ENCODE data around the gene ABCG2. TPM values are rescaled to one million over a fixed set of nuclear protein-coding genes. Genes with fewer than 3 reads are reported as not detected.

The ABCG2 gene
- total RNA-seq, 1 experiment from 2014 or later: 0.44 TPM

GRCh38 chr4:88187766-88188165 is 29.3 kb upstream of the ABCG2 start:
- TF ChIP-seq, protein P1, sequence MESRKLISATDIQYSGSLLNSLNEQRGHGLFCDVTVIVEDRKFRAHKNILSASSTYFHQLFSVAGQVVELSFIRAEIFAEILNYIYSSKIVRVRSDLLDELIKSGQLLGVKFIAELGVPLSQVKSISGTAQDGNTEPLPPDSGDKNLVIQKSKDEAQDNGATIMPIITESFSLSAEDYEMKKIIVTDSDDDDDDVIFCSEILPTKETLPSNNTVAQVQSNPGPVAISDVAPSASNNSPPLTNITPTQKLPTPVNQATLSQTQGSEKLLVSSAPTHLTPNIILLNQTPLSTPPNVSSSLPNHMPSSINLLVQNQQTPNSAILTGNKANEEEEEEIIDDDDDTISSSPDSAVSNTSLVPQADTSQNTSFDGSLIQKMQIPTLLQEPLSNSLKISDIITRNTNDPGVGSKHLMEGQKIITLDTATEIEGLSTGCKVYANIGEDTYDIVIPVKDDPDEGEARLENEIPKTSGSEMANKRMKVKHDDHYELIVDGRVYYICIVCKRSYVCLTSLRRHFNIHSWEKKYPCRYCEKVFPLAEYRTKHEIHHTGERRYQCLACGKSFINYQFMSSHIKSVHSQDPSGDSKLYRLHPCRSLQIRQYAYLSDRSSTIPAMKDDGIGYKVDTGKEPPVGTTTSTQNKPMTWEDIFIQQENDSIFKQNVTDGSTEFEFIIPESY (IDR thresholded peaks at IDR 0.05; ENCODE audit: extremely low read depth, insufficient replicate concordance, low read length): no peak
- no peak for TF ChIP-seq JUND (IDR thresholded peaks at IDR 0.05)
- TF ChIP-seq REST (IDR thresholded peaks at IDR 0.05; ENCODE audit: low read depth): no peak
- no peak for TF ChIP-seq SRF (IDR thresholded peaks at IDR 0.05; ENCODE audit: low read depth)
- TF ChIP-seq CEBPB (IDR thresholded peaks at IDR 0.05; ENCODE audit: low read depth): no peak
- TF ChIP-seq SP1 (IDR thresholded peaks at IDR 0.05; ENCODE audit: low read depth): no peak
- TF ChIP-seq FOSL1 (IDR thresholded peaks at IDR 0.05; ENCODE audit: low read depth): no peak
- no peak for TF ChIP-seq EZH2 (IDR thresholded peaks at IDR 0.05)
- H3K27ac ChIP-seq (ENCODE audit: low read depth, low read length): no peak overlapping the region
- no peak overlapping the region for H3K4me3 ChIP-seq (replicated peaks in 1 of 2; ENCODE audit: low read depth in 1 of 2, low read length in 2 of 2)
- H3K4me2 ChIP-seq (ENCODE audit: low read length): no peak overlapping the region
- no TSS peak for BruUV-seq (replicated peaks)
- no peaks in the 10 kb centered on the region for H3K36me3 ChIP-seq (ENCODE audit: control insufficient read depth in 1 of 2, insufficient read depth in 2 of 2, low read length in 2 of 2)
- no peak overlapping the region for H3K9ac ChIP-seq (ENCODE audit: low read length)
- DNase-seq (ENCODE audit: low read depth, low spot score) (no peak), ATAC-seq (no peak)
- no peaks in the 10 kb centered on the region for H4K20me1 ChIP-seq (ENCODE audit: insufficient read depth)
- H3K9me2 ChIP-seq (ENCODE audit: insufficient read depth): no peaks in the 10 kb centered on the region
- intact Hi-C loops (cut with micrococcal nuclease): no loop called here
- H3K4me1 ChIP-seq (ENCODE audit: control insufficient read depth in 1 of 2, insufficient read depth in 2 of 2, low read length in 2 of 2): peaks cover 0 to 9% of the 10 kb centered on the region in 2 experiments; a peak in 1 of 4 replicates
- RAD21 ChIA-PET (ENCODE audit: low non-redundant PET in 1 of 2, low total read pairs in 2 of 2, uncharacterized antibody in 2 of 2, unreplicated experiment in 2 of 2): no interaction called here
- POLR2A ChIA-PET: no interaction called here
- H3K27me3 ChIP-seq (ENCODE audit: insufficient read depth, low read length): no peaks in the 10 kb centered on the region
- H3K79me2 ChIP-seq (ENCODE audit: insufficient read depth, low read length): no peaks in the 10 kb centered on the region
- no peaks in the 10 kb centered on the region for H3K9me3 ChIP-seq (ENCODE audit: control insufficient read depth in 1 of 2, insufficient read depth in 1 of 2, low read depth in 1 of 2, low read length in 2 of 2)
- H2AFZ ChIP-seq (ENCODE audit: low read depth, low read length, poor library complexity, severe bottlenecking): no peak overlapping the region
- CTCF ChIA-PET: no interaction called here
